K562 (cell line): ENCODE results near the gene NAA10. TPM values are rescaled to one million over a fixed set of nuclear protein-coding genes. Genes with fewer than 3 reads are reported as not detected.

Source experiments
- CREM ChIP-seq: IDR thresholded peaks from 2 replicates; pipeline ENCODE4 v1.6.1; 2014; ENCODE audit warnings: antibody characterized with exemption, low read depth
- E2F6 ChIP-seq, 2 experiments: IDR thresholded peaks; 2 replicates each; pipeline ENCODE4 v1.6.1; 2011; ENCODE audit warnings: borderline replicate concordance in 1 of 2, control low read depth in 1 of 2, low read depth in 1 of 2, low read length in 1 of 2, mild to moderate bottlenecking in 1 of 2, mixed read lengths in 1 of 2, moderate library complexity in 1 of 2; ENCODE audit not compliant: insufficient read depth in 1 of 2, insufficient read length in 1 of 2, poor library complexity in 1 of 2, severe bottlenecking in 1 of 2; ENCODE audit errors: extremely low read depth in 1 of 2
- EP400 ChIP-seq: fragments of 450-650 bp; IDR thresholded peaks from 2 replicates; pipeline ENCODE4 v1.6.1; 2017; ENCODE audit warnings: antibody characterized with exemption, mild to moderate bottlenecking, moderate library complexity
- ETV5 ChIP-seq: sonication (generic); formaldehyde crosslinking; IDR thresholded peaks from 2 replicates; pipeline ENCODE4 v1.4.0; 2020; ENCODE audit warnings: low read depth, mild to moderate bottlenecking, missing genetic modification reagents
- MNT ChIP-seq, 2 experiments: fragments of 450-650 bp; conservative IDR thresholded peaks; 2 replicates each; pipeline ENCODE4 v1.6.1; 2017; ENCODE audit warnings: mild to moderate bottlenecking in 2 of 2, moderate library complexity in 2 of 2
- NR2C1 ChIP-seq, 2 experiments: fragments of 450-650 bp; IDR thresholded peaks; 2 replicates each; pipeline ENCODE4 v1.6.1; 2017; ENCODE audit warnings: mild to moderate bottlenecking in 2 of 2, antibody characterized with exemption in 1 of 2, inconsistent platforms in 1 of 2, missing compliant biosample characterization in 1 of 2, missing genetic modification characterization in 1 of 2
- ZNF197 ChIP-seq: fragments of 200-800 bp; sonication (Bioruptor generic); IDR thresholded peaks from 2 replicates; pipeline ENCODE4 v1.6.1; 2016; ENCODE audit warnings: low read depth, missing genetic modification characterization, missing compliant biosample characterization
- polyA plus RNA-seq, 8 experiments: library from polyadenylated mRNA; depleted of rRNA in 4 of 8; stranded (reverse) in 5 of 8; unstranded in 3 of 8; fragments of >200 nt; fragmentation: Nextera tagmentation in 2 of 8; fragmentation: Illumina TruSeq in 1 of 8; extraction: Ambion mirVana in 2 of 8; extraction: Trizol in 1 of 8; gene quantifications; 2 replicates each; pipeline versions ENCODE4 v1.2.1 to v1.2.3, GENCODE V29; 2011 to 2014; ENCODE audit warnings: inconsistent platforms in 1 of 8, missing spikeins in 1 of 8
- total RNA-seq, 7 experiments: library from RNA; depleted of rRNA in 6 of 7; stranded (reverse); fragments of >200 nt in 6 of 7; fragmentation: Illumina TruSeq in 2 of 7; extraction: Trizol in 2 of 7; gene quantifications; 2 replicates each; pipeline versions ENCODE4 v1.2.1 to v1.2.3, GENCODE V29; 2011 to 2021; ENCODE audit warnings: low replicate concordance in 1 of 7
- TF ChIP-seq, protein P1 (sequence below): fragments of 450-650 bp; conservative IDR thresholded peaks from 2 replicates; pipeline ENCODE4 v1.6.1; 2016; ENCODE audit warnings: missing genetic modification characterization, low read depth, mild to moderate bottlenecking, control low read depth, missing compliant biosample characterization
- TF ChIP-seq, protein P2 (sequence below): sonication (generic); formaldehyde crosslinking; IDR thresholded peaks from 2 replicates; pipeline ENCODE4 v1.8.0; 2022; ENCODE audit warnings: missing genetic modification reagents, mild to moderate bottlenecking, moderate library complexity, borderline replicate concordance

NAA10 gene
- total and polyA plus RNA-seq, 9 of the 15 experiments (the other 6 are each of a cell fraction or from before 2014, with no cell fraction given): 11.1 to 250 (median 134) TPM

GRCh38 chrX:153935326-153935851 is 552 bp upstream of the NAA10 start (continued):
- TF ChIP-seq, protein P1, sequence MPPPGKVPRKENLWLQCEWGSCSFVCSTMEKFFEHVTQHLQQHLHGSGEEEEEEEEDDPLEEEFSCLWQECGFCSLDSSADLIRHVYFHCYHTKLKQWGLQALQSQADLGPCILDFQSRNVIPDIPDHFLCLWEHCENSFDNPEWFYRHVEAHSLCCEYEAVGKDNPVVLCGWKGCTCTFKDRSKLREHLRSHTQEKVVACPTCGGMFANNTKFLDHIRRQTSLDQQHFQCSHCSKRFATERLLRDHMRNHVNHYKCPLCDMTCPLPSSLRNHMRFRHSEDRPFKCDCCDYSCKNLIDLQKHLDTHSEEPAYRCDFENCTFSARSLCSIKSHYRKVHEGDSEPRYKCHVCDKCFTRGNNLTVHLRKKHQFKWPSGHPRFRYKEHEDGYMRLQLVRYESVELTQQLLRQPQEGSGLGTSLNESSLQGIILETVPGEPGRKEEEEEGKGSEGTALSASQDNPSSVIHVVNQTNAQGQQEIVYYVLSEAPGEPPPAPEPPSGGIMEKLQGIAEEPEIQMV (tag): no peak
- 0 out of 2 replicates have a peak, but pooled peaks have one; percentile 21 for TF ChIP-seq CREM
- TF ChIP-seq E2F6 (IDR thresholded peaks at IDR 0.05; ENCODE audit: borderline replicate concordance in 1 of 2, extremely low read depth in 1 of 2, insufficient read depth in 1 of 2, insufficient read length in 1 of 2, low read depth in 1 of 2, low read length in 1 of 2, poor library complexity in 1 of 2, severe bottlenecking in 1 of 2): peak; percentile 25 to 52
- TF ChIP-seq ETV5: 0 out of 2 replicates have a peak, but pooled peaks have one; percentile 11
- peak; percentile 55 to 77; a peak in 3 of 4 replicates for TF ChIP-seq MNT (conservative IDR thresholded peaks at IDR 0.05)
- TF ChIP-seq NR2C1 (IDR thresholded peaks at IDR 0.05): peak; percentile 44
- 0 out of 2 replicates have a peak, but pooled peaks have one; percentile 17 for TF ChIP-seq NR2C1 (tag; IDR thresholded peaks at IDR 0.05)
- TF ChIP-seq, protein P2, sequence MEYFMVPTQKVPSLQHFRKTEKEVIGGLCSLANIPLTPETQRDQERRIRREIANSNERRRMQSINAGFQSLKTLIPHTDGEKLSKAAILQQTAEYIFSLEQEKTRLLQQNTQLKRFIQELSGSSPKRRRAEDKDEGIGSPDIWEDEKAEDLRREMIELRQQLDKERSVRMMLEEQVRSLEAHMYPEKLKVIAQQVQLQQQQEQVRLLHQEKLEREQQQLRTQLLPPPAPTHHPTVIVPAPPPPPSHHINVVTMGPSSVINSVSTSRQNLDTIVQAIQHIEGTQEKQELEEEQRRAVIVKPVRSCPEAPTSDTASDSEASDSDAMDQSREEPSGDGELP: 0 out of 2 replicates have a peak, but pooled peaks have one; percentile 26
- no peak for TF ChIP-seq ZNF197 (CRISPR knock-in tag)
- TF ChIP-seq EP400: peak; percentile 70
